Esophagus mucosa (tissue), 1 donor: ENCODE measurements around the gene TDRD6. TPM values are rescaled to one million over a fixed set of nuclear protein-coding genes. Genes with fewer than 3 reads are reported as not detected.
"Not testable (repeated sequence)": the region's sequence is repeated elsewhere in the genome, so short reads cannot be mapped to it uniquely, and the experiment has no call there.

ENCODE experiments used
- ATAC-seq: fragments of 200-7000 bp; cut with Tn5 transposase; one replicate; pipeline ENCODE4 v1.9.1; 2020
- total RNA-seq: library from RNA; stranded (reverse); gene quantifications from one replicate; pipeline ENCODE4 v1.2.4, GENCODE V29; 2023
- donor health status: DM: yes; HTN: yes; CAD: no.

Gene TDRD6, protein sequence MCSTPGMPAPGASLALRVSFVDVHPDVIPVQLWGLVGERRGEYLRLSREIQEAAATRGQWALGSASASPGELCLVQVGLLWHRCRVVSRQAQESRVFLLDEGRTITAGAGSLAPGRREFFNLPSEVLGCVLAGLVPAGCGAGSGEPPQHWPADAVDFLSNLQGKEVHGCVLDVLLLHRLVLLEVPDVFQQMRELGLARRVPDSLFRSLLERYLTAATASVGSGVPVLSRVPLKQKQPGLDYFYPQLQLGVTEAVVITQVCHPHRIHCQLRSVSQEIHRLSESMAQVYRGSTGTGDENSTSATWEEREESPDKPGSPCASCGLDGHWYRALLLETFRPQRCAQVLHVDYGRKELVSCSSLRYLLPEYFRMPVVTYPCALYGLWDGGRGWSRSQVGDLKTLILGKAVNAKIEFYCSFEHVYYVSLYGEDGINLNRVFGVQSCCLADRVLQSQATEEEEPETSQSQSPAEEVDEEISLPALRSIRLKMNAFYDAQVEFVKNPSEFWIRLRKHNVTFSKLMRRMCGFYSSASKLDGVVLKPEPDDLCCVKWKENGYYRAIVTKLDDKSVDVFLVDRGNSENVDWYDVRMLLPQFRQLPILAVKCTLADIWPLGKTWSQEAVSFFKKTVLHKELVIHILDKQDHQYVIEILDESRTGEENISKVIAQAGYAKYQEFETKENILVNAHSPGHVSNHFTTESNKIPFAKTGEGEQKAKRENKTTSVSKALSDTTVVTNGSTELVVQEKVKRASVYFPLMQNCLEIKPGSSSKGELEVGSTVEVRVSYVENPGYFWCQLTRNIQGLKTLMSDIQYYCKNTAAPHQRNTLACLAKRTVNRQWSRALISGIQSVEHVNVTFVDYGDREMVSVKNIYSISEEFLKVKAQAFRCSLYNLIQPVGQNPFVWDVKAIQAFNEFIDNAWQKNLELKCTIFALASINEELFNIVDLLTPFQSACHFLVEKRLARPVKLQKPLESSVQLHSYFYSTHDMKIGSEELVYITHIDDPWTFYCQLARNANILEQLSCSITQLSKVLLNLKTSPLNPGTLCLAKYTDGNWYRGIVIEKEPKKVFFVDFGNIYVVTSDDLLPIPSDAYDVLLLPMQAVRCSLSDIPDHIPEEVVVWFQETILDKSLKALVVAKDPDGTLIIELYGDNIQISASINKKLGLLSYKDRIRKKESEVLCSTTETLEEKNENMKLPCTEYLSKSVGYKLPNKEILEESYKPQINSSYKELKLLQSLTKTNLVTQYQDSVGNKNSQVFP (N-terminal part only)
- 0.08 TPM for total RNA-seq

DNA sequence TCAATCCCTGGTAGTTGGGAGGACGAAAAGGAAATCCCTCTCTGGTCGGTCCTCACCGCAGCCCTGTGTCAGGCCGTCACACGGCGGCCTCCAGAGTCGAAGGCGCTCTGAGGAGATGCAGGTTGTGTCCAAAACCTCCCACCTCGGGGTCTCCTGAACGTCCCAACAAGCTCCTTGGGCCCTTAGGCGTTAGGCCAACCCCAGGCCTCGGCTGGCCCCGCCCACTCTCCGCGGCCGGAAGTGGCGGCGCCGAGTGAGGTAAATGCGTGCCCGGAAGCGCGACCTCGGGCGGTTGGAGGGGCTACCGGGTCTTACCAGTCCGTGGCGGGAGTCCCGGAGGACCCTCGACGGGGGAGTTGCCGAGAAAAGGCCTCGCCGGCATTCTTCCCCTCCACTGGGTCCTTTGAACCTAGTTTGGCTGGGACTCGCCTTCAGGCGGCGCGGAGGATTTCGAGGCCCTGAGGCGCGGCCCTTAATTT, at the start of gene TDRD6:
TDRD6 (plus strand) TSS at position 267 of the 479 bp plus-strand sequence. CDS start 244 bp downstream, outside the sequence.
- no peak for ATAC-seq

DNA sequence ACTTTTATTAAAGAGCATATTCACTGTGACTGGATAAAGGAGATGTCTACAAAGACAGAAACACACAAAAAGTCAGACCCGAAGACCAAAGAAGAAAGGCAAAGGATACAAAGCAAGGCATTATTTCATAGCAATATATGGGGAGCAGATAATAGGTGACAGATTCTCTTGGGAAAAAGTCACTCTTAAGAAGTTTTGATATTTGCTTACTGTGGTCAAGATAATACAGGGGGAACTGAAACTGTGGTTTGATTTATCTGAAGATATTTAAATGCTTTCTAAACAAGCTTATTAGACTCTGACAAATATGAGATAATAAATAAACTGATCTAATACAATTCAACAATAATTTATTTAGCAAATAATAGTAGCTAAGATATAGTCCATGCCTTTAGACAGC, 49.8 kb upstream of the TDRD6 start:
- no peak for ATAC-seq

DNA sequence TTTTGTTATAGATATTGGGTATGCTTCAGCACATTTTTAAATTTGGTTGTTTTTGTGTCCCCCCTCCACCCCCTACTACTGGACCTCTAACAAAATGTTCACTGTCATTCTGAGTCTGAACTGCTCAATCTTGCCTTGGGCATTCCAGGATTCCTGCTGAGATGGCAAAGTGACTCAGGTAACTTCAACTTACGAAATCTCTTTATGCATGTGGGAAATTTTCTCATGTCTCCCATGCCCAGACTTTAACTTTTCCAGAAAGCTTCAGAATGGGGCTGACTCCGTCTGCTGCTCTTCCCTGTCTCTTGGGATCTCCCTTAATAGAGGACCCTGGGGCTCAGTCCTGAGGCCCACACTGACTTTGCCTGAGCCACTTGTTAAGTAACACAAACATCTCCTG, 49.0 kb upstream of the TDRD6 start:
- peak; percentile 37 for ATAC-seq

DNA sequence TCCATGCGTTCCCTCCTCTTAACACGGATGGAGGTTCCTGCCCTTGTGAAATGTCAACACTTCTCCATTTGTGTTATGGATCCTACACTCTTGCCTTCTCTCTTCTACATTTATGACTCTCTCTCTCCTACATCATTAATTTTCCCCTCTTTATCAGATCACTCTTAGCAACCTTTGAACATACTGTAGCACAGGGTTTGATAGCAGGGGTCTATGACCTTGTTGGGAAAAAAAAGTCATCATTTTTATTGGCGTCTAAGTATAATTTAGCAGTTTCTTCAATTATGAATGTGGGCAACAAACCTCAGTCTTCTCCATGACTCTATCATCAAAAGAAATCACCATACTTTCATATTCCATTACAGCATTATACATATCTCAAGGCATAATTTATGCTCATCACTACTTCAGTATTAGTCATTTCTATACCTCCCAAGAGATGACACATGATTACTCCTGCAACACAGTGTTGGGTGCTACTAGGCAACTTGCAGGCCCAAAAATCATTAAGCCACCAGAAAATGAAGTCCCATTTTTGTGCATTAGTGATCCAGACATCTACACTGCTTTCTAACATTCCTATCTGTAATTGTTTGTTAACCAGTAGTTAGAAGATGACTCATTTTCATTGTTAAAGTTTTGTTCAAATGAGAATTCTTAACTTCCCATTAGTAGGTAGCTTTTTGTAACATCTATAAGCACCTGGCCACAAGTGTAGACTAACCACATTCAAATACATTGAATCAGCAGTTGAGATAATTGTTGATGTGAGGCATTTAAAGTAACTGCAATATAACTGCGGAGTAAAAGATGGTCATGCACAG, 44.5 kb upstream of the TDRD6 start:
- ATAC-seq, result peak; percentile 80

DNA sequence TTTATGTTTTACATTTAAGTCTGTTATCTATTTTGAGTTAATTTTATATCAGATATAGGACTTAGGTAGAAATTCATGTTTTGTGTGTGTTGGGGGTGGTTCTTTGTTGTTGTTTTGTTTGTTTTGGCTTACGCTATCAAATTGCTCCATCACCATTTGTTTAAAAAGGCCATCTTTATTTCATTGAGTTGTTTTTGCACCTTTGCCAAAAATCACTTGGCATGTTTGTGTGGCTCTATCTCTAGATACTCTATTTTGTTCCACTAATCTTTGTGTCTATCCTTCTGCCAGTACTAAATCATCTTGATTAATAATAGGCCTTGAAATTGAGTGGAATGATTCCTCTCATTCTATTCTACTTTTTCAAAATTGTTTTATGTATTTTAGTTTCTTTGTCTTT, 42.4 kb upstream of the TDRD6 start:
- no peak for ATAC-seq

DNA sequence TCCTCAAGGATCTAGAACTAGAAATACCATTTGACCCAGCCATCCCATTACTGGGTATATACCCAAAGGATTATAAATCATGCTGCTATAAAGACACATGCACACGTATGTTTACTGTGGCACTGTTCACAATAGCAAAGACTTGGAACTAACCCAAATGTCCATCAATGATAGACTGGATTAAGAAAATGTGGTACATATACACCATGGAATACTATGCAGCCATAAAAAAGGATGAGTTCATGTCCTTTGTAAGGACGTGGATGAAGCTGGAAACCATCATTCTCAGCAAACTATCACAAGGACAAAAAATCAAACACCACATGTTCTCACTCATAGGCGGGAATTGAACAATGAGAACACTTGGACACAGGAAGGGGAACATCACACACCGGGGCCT, 39.6 kb upstream of the TDRD6 start:
- not testable (repeated sequence) for ATAC-seq

DNA sequence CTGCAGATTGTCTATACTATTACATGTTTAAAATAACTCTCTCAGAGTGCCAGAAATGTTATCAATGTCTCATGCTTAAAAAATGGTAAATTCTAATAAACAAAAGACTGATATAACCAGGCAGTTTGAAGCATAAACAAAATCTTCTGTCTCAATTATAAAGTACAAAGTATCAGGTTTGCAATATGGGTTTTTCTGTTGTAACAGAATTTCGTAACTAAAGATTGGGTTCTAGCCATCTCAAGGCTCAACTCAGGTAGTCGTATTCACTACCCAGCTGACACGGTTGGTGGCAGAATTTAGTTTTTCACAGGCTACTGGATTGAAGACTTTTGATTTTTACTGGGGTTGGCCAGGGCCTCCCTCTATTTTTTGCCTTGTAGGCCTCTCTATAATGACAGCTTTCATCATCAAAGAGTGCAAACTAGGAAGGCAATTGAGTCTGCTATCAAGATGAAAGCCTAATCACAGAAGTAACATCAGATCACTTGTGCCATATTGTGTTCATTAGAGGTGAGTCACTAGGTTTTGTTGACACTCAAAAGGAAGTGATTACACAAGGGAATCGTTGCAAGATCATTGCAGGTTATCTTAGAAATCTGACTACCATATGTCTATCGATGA, 38.7 kb upstream of the TDRD6 start:
- ATAC-seq, result no peak

DNA sequence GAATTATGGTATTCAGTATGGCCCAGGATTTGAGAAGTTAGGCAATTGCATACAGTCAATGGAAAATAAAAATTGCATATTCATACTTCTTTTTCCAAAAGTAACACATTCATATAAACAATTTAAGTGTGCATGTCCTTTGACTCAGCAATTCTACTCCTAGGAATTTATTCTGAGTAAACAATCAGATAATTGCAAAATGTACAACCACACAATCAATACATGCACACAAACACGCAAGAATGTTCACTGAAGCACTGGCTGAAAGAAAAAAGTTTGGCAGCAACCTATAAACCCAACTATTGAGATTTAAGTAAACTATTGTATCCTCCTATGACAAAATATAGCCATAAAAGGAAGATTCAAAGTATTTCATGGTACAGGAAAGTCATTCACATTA, 36.7 kb upstream of the TDRD6 start:
- no peak for ATAC-seq

DNA sequence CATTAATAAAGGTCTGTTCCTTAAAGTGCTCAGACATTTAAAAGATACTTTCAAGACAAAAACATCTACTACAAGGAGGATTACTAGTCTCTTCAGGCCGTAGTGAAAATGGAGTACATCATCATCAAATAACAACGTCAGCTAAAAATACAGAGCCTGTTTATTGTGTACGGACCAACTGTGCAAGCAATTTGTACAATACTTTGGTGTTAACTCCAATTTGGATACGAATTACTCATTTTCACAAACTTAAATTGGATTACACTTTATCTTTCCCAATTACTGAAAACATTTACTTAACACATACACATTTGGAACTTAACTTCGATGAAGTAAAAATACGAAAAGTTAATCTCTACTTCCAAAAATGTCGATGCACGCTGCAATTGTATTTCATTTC, 35.9 kb upstream of the TDRD6 start:
- ATAC-seq, result no peak

DNA sequence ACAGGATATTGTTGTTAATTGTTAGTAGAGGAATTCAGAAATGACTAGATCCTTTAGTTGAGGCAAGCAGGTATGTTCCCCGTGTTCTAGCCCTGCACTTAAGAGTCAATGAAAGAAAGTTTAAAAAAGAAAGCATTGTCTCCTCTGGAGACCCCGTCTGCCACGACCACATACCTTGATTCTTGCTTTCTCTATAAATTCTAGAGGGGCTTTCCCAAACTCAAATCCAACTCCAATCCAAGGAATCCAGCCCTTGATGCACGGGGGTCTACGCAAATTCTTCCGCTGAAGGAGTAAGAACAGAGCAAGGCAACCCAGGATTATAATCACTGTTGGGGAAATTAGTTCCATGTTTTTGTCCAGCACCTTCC, 35.5 kb upstream of the TDRD6 start:
- ATAC-seq, result no peak

DNA sequence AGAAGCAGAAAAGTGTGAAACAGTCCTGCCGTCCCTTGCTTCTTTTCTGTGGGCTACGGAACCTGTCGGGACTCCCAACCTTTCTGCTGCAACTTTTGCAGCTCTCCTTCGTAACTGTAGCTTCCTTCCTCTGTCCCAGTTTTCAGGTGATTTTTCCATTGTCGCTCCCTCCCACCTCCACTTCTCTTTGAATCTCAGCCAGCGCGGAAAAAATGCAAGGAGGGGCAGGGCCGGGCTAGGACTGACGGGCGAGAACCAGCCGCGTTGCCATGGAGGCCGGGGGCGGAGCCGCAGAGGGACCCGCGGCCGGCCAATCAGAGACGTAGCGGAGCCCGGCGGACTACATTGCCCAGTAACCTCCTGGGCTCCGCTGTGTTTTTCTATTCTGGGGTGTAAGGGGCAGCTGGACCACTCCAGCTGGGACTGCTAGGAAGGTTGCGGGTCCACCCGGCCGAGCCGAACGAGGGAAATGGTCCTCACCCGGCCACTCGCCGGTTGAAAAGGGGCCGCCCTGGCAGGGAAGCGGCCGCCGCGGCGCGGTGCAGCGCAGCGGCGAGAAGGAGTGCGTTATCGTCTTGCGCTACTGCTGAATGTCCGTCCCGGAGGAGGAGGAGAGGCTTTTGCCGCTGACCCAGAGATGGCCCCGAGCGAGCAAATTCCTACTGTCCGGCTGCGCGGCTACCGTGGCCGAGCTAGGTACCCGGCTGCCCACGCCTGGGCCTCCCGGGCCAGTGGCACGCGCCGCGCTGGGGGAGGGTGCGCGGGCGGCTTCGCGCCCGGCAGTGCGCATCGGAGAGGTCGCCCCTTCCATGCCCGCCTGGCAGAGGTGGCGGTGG, 34.9 kb upstream of the TDRD6 start, which contains the start of the genes CYP39A1 and SLC25A27:
CYP39A1 (minus strand) TSS at position 216 of the 836 bp plus-strand sequence. CDS start 236 bp downstream, outside the sequence.
SLC25A27 (plus strand) TSS at position 373 of the 836 bp plus-strand sequence; CDS start at position 591, 218 bp downstream.
- peak; percentile 100 for ATAC-seq

DNA sequence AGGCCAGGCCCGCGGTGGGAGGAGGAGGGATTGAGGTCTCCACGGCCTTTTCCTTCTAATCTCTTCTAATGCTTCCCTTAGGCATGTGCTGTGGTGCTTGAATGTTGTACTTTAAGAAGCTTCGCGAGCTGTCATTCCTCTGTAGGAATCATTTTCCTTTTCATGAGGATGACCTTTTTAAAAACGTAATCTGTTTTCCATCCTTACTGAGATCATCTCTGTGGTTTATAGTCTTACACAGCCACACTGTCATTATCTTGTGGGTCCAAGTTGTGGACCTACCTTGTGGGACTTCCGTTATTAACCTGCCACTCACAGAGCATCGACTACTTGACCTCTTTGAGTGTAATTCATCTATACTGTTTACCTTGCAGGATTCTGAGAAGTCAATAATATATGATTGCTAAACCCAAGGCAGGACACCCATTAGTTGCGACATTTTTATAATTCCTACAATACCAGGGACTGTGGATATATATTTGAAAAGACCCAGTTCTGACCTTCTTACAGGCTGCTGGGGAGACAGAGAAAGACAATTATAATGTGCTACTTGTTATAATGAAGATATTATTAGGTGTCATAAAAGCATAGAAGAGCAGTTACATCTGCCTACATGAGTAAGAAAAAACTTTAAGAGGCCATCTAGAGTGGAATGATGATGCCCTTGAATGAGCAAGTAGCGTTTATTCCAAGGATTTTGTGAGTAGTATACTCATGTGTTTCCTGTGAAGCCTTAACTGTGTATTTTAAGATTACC, 34.1 kb upstream of the TDRD6 start:
- no peak for ATAC-seq

DNA sequence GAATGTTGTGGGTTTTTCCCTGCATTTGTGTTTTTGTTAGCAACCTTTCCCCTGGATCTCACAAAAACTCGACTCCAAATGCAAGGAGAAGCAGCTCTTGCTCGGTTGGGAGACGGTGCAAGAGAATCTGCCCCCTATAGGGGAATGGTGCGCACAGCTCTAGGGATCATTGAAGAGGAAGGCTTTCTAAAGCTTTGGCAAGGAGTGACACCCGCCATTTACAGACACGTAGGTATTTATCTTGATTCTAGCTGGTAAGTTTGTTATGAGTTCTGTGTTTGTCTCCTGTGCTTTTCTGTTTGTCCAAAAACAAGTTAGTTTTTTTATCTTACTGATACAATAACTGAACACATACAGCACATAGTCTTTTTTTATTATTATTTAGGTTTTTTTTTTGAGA, 31.9 kb upstream of the TDRD6 start:
- no peak for ATAC-seq

DNA sequence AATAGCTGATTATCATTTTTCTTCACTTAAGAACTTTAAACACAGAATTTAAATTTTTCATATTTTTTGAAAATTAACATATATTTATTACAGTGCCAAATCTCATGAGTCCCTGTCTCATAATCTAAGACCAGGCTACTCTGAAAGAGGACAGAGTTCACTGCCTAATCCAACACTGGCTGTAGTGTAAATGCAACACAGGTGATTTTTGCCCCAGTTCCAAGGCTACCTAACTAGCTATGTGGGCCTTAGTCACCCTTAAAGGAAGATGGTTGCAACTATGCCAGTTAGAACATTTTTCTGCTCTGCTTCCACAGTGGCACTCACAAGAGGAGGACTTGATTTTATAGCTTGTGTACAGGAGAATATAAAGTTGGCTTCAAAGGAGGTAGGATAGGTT, 30.0 kb upstream of the TDRD6 start:
- ATAC-seq, result no peak

DNA sequence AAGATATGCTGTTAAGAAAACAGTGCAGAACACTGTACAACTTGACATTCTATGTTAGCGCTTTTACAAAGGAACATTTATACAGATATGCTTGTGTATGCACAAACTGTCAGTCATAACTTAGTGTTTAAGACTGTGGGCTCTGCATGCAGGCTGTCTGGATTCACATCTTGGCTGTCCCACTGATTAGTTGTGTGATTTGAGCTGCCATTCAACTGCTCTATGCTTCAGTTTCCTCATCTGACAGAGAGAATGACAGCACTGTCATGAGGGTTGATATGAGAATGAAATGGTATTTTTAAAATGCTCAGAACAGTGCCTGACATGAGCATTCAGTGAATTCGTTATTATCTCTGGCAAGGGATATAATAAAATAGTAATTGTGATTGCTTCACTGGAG, 26.2 kb upstream of the TDRD6 start:
- no peak for ATAC-seq

DNA sequence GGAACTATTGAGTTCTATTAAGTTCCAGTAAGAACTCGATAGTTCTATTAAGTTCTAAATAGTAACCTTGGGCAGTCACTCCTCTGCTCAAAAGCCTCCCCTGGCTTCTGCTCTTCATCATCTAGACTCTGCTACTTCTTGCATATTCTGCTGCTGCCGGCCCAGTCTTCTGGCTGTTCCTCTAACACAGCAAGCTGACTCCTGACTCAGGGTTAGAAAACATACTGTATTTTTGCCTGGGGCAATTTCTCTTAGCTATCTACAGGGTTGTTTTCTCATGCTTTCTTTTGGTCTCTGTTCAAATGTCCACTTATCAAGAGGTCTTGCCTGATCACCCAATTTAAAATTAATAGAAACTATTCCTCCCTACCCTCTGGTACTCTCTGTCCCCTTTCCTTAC, 20.3 kb upstream of the TDRD6 start:
- ATAC-seq, result no peak

DNA sequence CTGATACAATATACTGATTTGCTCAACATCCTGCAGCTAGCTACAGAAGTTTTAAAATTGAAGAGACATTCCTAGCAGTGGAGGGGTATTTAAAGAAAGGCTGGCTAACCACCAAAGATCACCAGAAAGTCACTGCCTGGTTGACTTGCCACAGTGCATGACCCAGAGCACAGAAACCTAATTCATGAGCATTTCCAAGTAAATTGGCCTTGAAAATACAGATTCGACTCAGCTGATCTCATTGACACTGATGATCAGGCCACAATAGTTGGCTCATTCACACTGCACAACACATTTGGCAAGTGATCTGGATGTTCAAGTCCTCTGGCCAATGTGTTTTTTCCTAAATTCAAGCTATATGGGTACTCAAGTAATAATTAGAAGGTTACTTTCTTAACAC, 13.3 kb upstream of the TDRD6 start:
- ATAC-seq, result no peak

DNA sequence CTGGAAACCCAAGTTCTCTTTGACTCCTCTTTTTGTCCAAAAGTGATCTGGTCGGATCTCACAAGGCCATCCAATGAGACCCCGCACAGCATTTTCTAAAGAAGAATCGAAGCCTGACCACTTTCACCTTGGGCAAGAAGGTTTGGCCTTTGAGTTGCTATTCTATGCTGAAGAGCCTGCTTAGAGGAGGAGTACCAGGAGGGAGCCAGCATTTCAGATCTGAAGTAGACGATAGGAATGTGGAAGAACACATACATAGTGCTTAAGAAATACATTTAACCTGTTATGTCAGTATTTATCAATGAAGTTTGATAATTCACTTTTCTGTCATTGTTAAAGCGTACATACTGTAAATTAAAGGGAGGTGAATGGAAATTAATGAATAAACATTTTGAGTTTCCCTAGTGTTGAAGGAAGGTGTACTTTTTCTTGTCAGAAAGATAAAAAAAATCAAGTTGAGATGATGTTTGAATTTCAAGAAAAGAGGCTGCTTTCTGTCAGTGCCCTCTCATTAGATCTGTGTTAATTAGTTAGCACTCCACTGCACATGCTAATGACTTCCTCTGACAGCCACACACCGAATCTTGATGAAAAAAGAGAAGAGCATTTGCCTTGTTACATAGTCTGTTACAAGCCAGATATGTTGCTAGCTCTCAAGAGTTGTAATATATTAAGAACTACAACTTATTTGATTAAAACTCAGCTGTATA, 10.9 kb upstream of the TDRD6 start:
- ATAC-seq, result no peak

DNA sequence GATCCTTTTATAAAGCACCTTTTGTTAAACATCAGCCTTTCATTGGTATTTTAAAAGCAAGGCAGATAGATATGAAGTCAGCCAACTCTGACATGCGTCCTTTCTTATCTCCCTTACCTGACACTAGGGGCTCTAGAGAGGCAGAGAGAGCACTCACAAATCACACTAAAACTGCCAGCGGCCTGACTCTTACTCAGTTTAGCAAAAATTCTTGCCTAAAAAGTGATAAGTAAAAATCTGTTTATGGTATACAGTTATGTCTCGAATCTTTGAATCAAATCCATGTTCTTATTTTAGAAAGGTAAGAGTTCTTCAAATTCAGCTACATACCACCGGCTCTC, 10.4 kb upstream of the TDRD6 start:
- no peak for ATAC-seq
